Activated naive CD4-positive, alpha-beta T cell treated with anti-CD3 and anti-CD28 coated beads, Interleukin-2, amount 50 U/mL, for 72 hours (primary cell): ENCODE results near the gene CCDC142. TPM values are rescaled to one million over a fixed set of nuclear protein-coding genes. Genes with fewer than 3 reads are reported as not detected.

Experiments used
- ATAC-seq, 2 donors: fragments of 150-1000 bp; cut with Tn5 transposase; 2 replicates each; pipeline ENCODE4 v1.10.0; 2021; ENCODE audit warnings: mild to moderate bottlenecking in 2 of 2, moderate library complexity in 2 of 2
- DNase-seq, 2 donors: peaks; one replicate each; pipeline ENCODE4 v3.0.0; 2021 to 2022; ENCODE audit warnings: low spot score in 2 of 2
- H3K27ac Mint-ChIP-seq, 2 donors: one replicate each; pipeline ENCODE4 v1.8.0; 2022; ENCODE audit warnings: mild to moderate bottlenecking in 2 of 2, mixed read lengths in 2 of 2
- H3K36me3 Mint-ChIP-seq, 2 donors: one replicate each; pipeline ENCODE4 v1.8.0; 2022; ENCODE audit warnings: mixed read lengths in 2 of 2
- H3K9me3 Mint-ChIP-seq, 2 donors: one replicate each; pipeline ENCODE4 v1.8.0; 2022; ENCODE audit warnings: mixed read lengths in 2 of 2
- total RNA-seq, 2 donors: library from RNA; stranded (reverse); gene quantifications; one replicate each; pipeline ENCODE4 v1.2.3, GENCODE V29; 2022

CCDC142 gene
- total RNA-seq, 2 donors from 2014 or later: 16.4 to 25.3 TPM

- H3K27ac Mint-ChIP-seq: peak overlapping the region in 1 of 2 donors; percentile 75
These were observed 21.8 kb upstream of the CCDC142 start for GRCh38 chr2:74504591-74504990.

GRCh38 chr2:74503506-74504475 lies 21.0 kb upstream of the CCDC142 start:
- DNase-seq: no peak
- peaks cover 27 to 38% of the 10 kb centered on the region in 2 donors for H3K36me3 Mint-ChIP-seq
- H3K9me3 Mint-ChIP-seq: no peaks in the 10 kb centered on the region
- H3K27ac Mint-ChIP-seq: no peak overlapping the region
- no peak for ATAC-seq

More at GRCh38 chr2:74504591-74504990, 21.8 kb upstream of the CCDC142 start:
- no peaks in the 10 kb centered on the region for H3K9me3 Mint-ChIP-seq
- DNase-seq (no peak), ATAC-seq (no peak)
- H3K36me3 Mint-ChIP-seq: peaks cover 27 to 38% of the 10 kb centered on the region in 2 donors

GRCh38 chr2:74502720-74503505 lies 20.1 kb upstream of the CCDC142 start:
- Mint-ChIP-seq H3K9me3 (no peaks in the 10 kb centered on the region), H3K36me3 (peaks cover 27 to 38% of the 10 kb centered on the region in 2 donors), H3K27ac (no peak overlapping the region)
- DNase-seq: peak; percentile 57 to 72
- ATAC-seq: peak; percentile 15 to 54

GRCh38 chr2:74502147-74502719 lies 19.4 kb upstream of the CCDC142 start:
- DNase-seq: no peak
- Mint-ChIP-seq H3K27ac (no peak overlapping the region), H3K36me3 (peaks cover 26 to 34% of the 10 kb centered on the region in 2 donors), H3K9me3 (no peaks in the 10 kb centered on the region)
- no peak for ATAC-seq

GRCh38 chr2:74501335-74502071 lies 18.7 kb upstream of the CCDC142 start:
- peaks cover 19 to 27% of the 10 kb centered on the region in 2 donors for H3K36me3 Mint-ChIP-seq
- no peak for ATAC-seq
- no peak for DNase-seq
- H3K27ac Mint-ChIP-seq: no peak overlapping the region
- H3K9me3 Mint-ChIP-seq: no peaks in the 10 kb centered on the region

- no peak overlapping the region for H3K27ac Mint-ChIP-seq
These were observed 17.8 kb upstream of the CCDC142 start for GRCh38 chr2:74500578-74500946.

GRCh38 chr2:74499940-74500577 lies 17.3 kb upstream of the CCDC142 start:
- Mint-ChIP-seq H3K27ac (no peak overlapping the region), H3K9me3 (no peaks in the 10 kb centered on the region), H3K36me3 (peaks cover 13 to 17% of the 10 kb centered on the region in 2 donors)
- ATAC-seq (no peak), DNase-seq (no peak)

More at GRCh38 chr2:74500578-74500946, 17.8 kb upstream of the CCDC142 start:
- DNase-seq: no peak
- ATAC-seq: no peak
- Mint-ChIP-seq H3K36me3 (peaks cover 16 to 22% of the 10 kb centered on the region in 2 donors), H3K9me3 (no peaks in the 10 kb centered on the region)

GRCh38 chr2:74499267-74499939 lies 16.6 kb upstream of the CCDC142 start, which contains the start of gene LBX2:
Gene LBX2, minus strand, starts transcription at chr2:74499603. Its CDS starts 66 bp downstream, at chr2:74499537.
- peak in 1 of 2 donors; percentile 51 for DNase-seq
- H3K9me3 Mint-ChIP-seq: no peaks in the 10 kb centered on the region
- ATAC-seq: peak in 1 of 2 donors; percentile 45
- peak within 1 kb of the TSS; percentile 17 to 69 for H3K27ac Mint-ChIP-seq
- H3K36me3 Mint-ChIP-seq: peaks cover 6 to 10% of the 10 kb centered on the region in 2 donors

GRCh38 chr2:74498500-74499266 lies 15.9 kb upstream of the CCDC142 start:
- DNase-seq (peak in 1 of 2 donors; percentile 42), ATAC-seq (peak; percentile 70 to 81)
- no peaks in the 10 kb centered on the region for H3K9me3 Mint-ChIP-seq
- H3K27ac Mint-ChIP-seq: peak overlapping the region; percentile 17 to 69
- peaks cover 5 to 11% of the 10 kb centered on the region in 2 donors for H3K36me3 Mint-ChIP-seq

GRCh38 chr2:74497777-74498499 lies 15.1 kb upstream of the CCDC142 start:
- H3K36me3 Mint-ChIP-seq: peaks cover 7 to 13% of the 10 kb centered on the region in 2 donors
- peak overlapping the region in 1 of 2 donors; percentile 17 for H3K27ac Mint-ChIP-seq
- no peaks in the 10 kb centered on the region for H3K9me3 Mint-ChIP-seq
- no peak for DNase-seq
- peak in 1 of 2 donors; percentile 42 for ATAC-seq

- DNase-seq (no peak), ATAC-seq (no peak)
- H3K9me3 Mint-ChIP-seq: no peaks in the 10 kb centered on the region
- H3K27ac Mint-ChIP-seq: no peak overlapping the region
- H3K36me3 Mint-ChIP-seq: peaks cover 7 to 15% of the 10 kb centered on the region in 2 donors
These were observed 14.4 kb upstream of the CCDC142 start for GRCh38 chr2:74496997-74497776.

GRCh38 chr2:74495440-74495839 lies 12.6 kb upstream of the CCDC142 start:
- Mint-ChIP-seq H3K36me3 (peaks cover 7 to 20% of the 10 kb centered on the region in 2 donors), H3K9me3 (no peaks in the 10 kb centered on the region), H3K27ac (no peak overlapping the region)
- ATAC-seq (no peak), DNase-seq (no peak)

GRCh38 chr2:74493546-74493945 lies 10.7 kb upstream of the CCDC142 start:
- H3K27ac Mint-ChIP-seq: peak overlapping the region in 1 of 2 donors; percentile 84
- no peaks in the 10 kb centered on the region for H3K9me3 Mint-ChIP-seq
- no peak for ATAC-seq
- peaks cover 7 to 27% of the 10 kb centered on the region in 2 donors for H3K36me3 Mint-ChIP-seq
- no peak for DNase-seq
